ENCODE data around the gene PPARD. TPM values are rescaled to one million over a fixed set of nuclear protein-coding genes. Genes with fewer than 3 reads are reported as not detected.

PPARD gene
- total and polyA plus RNA-seq, 2 of the 13 experiments (the other 11 are each of a cell fraction or from before 2014, with no cell fraction given), result 6.1 to 13.3 TPM

GRCh38 chr6:35469751-35470662 is 127.6 kb downstream of the PPARD start (continued):
- TF ChIP-seq, protein P1, sequence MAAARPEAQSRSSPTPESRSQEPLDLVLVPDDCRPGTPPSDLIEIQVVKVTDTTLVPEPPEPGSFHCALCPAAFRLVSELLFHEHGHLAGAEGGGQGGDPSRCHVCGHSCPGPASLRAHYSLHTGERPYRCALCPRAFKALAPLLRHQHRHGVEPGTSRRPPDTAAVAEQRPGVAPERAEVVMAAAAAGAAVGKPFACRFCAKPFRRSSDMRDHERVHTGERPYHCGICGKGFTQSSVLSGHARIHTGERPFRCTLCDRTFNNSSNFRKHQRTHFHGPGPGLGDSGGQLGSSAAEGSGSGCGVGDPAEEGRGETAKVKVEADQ (CRISPR knock-in tag; IDR thresholded peaks at IDR 0.05; ENCODE audit: borderline replicate concordance), result peak; percentile 19; the same call in 1 of the 2 replicates
- TF ChIP-seq ZNF660 (CRISPR knock-in tag; IDR thresholded peaks at IDR 0.05; ENCODE audit: borderline replicate concordance, low read depth) (no peak), ELF3 (CRISPR knock-in tag; IDR thresholded peaks at IDR 0.05) (0 out of 2 replicates have a peak, but pooled peaks have one; percentile 10), CREB3 (CRISPR knock-in tag; IDR thresholded peaks at IDR 0.05) (0 out of 2 replicates have a peak, but pooled peaks have one; percentile 25), ZMAT5 (CRISPR knock-in tag; IDR thresholded peaks at IDR 0.05; ENCODE audit: borderline replicate concordance, low read depth) (no peak), RBAK (CRISPR knock-in tag; IDR thresholded peaks at IDR 0.05) (no peak), NR0B2 (CRISPR knock-in tag; IDR thresholded peaks at IDR 0.05) (0 out of 2 replicates have a peak, but pooled peaks have one; percentile 18), BORCS8-MEF2B (CRISPR knock-in tag; IDR thresholded peaks at IDR 0.05) (peak; percentile 26; the same call in 1 of the 2 replicates), ZNF354B (CRISPR knock-in tag; IDR thresholded peaks at IDR 0.05) (0 out of 2 replicates have a peak, but pooled peaks have one; percentile 34), TP53 (CRISPR knock-in tag; conservative IDR thresholded peaks at IDR 0.05) (peak; percentile 67; the same call in 1 of the 2 replicates), NCOA2 (CRISPR knock-in tag; IDR thresholded peaks at IDR 0.05) (0 out of 2 replicates have a peak, but pooled peaks have one; percentile 15), GATA4 (IDR thresholded peaks at IDR 0.05; ENCODE audit: borderline replicate concordance, low read depth) (no peak), ZFAT (CRISPR knock-in tag; conservative IDR thresholded peaks at IDR 0.05) (no peak), PAF1 (CRISPR knock-in tag; IDR thresholded peaks at IDR 0.05) (peak; percentile 55; the same call in 1 of the 2 replicates), POLR2AphosphoS5 (IDR thresholded peaks at IDR 0.05; ENCODE audit: low read depth, low read length) (peak; percentile 26; the same call in 1 of the 2 replicates), CHD4 (IDR thresholded peaks at IDR 0.05; ENCODE audit: borderline replicate concordance, low read length) (no peak), NFKBIZ (CRISPR knock-in tag; IDR thresholded peaks at IDR 0.05) (0 out of 2 replicates have a peak, but pooled peaks have one; percentile 19)
- TF ChIP-seq, protein P2, sequence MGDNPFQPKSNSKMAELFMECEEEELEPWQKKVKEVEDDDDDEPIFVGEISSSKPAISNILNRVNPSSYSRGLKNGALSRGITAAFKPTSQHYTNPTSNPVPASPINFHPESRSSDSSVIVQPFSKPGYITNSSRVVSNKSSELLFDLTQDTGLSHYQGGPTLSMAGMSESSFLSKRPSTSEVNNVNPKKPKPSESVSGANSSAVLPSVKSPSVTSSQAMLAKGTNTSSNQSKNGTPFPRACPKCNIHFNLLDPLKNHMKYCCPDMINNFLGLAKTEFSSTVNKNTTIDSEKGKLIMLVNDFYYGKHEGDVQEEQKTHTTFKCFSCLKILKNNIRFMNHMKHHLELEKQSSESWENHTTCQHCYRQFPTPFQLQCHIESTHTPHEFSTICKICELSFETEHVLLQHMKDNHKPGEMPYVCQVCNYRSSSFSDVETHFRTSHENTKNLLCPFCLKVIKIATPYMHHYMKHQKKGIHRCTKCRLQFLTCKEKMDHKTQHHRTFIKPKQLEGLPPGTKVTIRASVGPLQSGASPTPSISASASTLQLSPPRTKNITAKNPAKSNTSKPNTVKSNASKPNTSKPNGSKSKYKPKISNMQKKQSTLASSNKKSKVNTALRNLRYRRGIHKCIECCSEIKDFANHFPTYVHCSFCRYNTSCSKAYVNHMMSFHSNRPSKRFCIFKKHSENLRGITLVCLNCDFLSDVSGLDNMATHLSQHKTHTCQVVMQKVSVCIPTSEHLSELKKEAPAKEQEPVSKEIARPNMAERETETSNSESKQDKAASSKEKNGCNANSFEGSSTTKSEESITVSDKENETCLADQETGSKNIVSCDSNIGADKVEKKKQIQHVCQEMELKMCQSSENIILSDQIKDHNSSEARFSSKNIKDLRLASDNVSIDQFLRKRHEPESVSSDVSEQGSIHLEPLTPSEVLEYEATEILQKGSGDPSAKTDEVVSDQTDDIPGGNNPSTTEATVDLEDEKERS (CRISPR knock-in tag; IDR thresholded peaks at IDR 0.05), result 0 out of 2 replicates have a peak, but pooled peaks have one; percentile 29
- TF ChIP-seq, protein P3, sequence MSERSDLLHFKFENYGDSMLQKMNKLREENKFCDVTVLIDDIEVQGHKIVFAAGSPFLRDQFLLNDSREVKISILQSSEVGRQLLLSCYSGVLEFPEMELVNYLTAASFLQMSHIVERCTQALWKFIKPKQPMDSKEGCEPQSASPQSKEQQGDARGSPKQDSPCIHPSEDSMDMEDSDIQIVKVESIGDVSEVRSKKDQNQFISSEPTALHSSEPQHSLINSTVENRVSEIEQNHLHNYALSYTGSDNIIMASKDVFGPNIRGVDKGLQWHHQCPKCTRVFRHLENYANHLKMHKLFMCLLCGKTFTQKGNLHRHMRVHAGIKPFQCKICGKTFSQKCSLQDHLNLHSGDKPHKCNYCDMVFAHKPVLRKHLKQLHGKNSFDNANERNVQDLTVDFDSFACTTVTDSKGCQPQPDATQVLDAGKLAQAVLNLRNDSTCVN (CRISPR knock-in tag; IDR thresholded peaks at IDR 0.05; ENCODE audit: borderline replicate concordance), result 0 out of 2 replicates have a peak, but pooled peaks have one; percentile 30

Data from HepG2 (cell line).